ENCODE results near the gene VWDE. TPM values are rescaled to one million over a fixed set of nuclear protein-coding genes. Genes with fewer than 3 reads are reported as not detected.

The VWDE gene
- total RNA-seq, 1 donor from 2014 or later = 1.2 TPM

GRCh38 chr7:12350971-12351370 lies 52.7 kb downstream of the VWDE start:
- FAIRE-seq = no peak
- no peak for DNase-seq (ENCODE audit: low spot score in 2 of 2)

GRCh38 chr7:12337095-12337494 lies 66.6 kb downstream of the VWDE start:
- FAIRE-seq = no peak
- DNase-seq (ENCODE audit: low spot score in 2 of 2) = no peak

- FAIRE-seq = no peak
- no peak for DNase-seq (ENCODE audit: low spot score in 2 of 2)
Observed at GRCh38 chr7:12328888-12329770, 74.5 kb downstream of the VWDE start.

GRCh38 chr7:12327922-12328321 lies 75.7 kb downstream of the VWDE start:
- FAIRE-seq (no peak), DNase-seq (ENCODE audit: low spot score in 2 of 2) (no peak)

GRCh38 chr7:12325646-12326045 lies 78.0 kb downstream of the VWDE start:
- FAIRE-seq (no peak), DNase-seq (ENCODE audit: low spot score in 2 of 2) (no peak)

- no peak for DNase-seq (ENCODE audit: low spot score in 2 of 2)
- FAIRE-seq = no peak
Observed at GRCh38 chr7:12323415-12323814, 80.2 kb downstream of the VWDE start.

- FAIRE-seq = no peak
- DNase-seq (ENCODE audit: low spot score in 2 of 2) = no peak
Observed at GRCh38 chr7:12322903-12323300, 80.8 kb downstream of the VWDE start.

- peak in 1 of 2 donors; percentile 5 for DNase-seq (ENCODE audit: low spot score in 2 of 2)
- FAIRE-seq = peak; percentile 81
Observed at GRCh38 chr7:12322284-12322902, 81.3 kb downstream of the VWDE start.

GRCh38 chr7:12320987-12321647 lies 82.5 kb downstream of the VWDE start:
- DNase-seq (ENCODE audit: low spot score in 2 of 2) (no peak), FAIRE-seq (no peak)

GRCh38 chr7:12320241-12320986 lies 83.3 kb downstream of the VWDE start:
- FAIRE-seq (no peak), DNase-seq (ENCODE audit: low spot score in 2 of 2) (no peak)

GRCh38 chr7:12317675-12318074 lies 86.0 kb downstream of the VWDE start:
- FAIRE-seq (no peak), DNase-seq (ENCODE audit: low spot score in 2 of 2) (no peak)

GRCh38 chr7:12316925-12317324 lies 86.7 kb downstream of the VWDE start:
- DNase-seq (ENCODE audit: low spot score in 2 of 2) (no peak), FAIRE-seq (no peak)

GRCh38 chr7:12315049-12315448 lies 88.6 kb downstream of the VWDE start:
- FAIRE-seq = no peak
- DNase-seq (ENCODE audit: low spot score in 2 of 2) = no peak

- DNase-seq (ENCODE audit: low spot score in 2 of 2) (no peak), FAIRE-seq (no peak)
Observed at GRCh38 chr7:12314199-12314598, 89.5 kb downstream of the VWDE start.

GRCh38 chr7:12305502-12305901 lies 98.2 kb downstream of the VWDE start:
- FAIRE-seq (no peak), DNase-seq (ENCODE audit: low spot score in 2 of 2) (no peak)

GRCh38 chr7:12303495-12303894 lies 100.2 kb downstream of the VWDE start:
- DNase-seq (ENCODE audit: low spot score in 2 of 2) (no peak), FAIRE-seq (no peak)

- DNase-seq (ENCODE audit: low spot score in 2 of 2) (no peak), FAIRE-seq (no peak)
Observed at GRCh38 chr7:12303062-12303461, 100.6 kb downstream of the VWDE start.

- FAIRE-seq (no peak), DNase-seq (ENCODE audit: low spot score in 2 of 2) (no peak)
Observed at GRCh38 chr7:12300415-12300814, 103.2 kb downstream of the VWDE start.

GRCh38 chr7:12299367-12299766 lies 104.3 kb downstream of the VWDE start:
- DNase-seq (ENCODE audit: low spot score in 2 of 2) = no peak
- FAIRE-seq = no peak

GRCh38 chr7:12297283-12298108 lies 106.2 kb downstream of the VWDE start:
- DNase-seq (ENCODE audit: low spot score in 2 of 2) (no peak), FAIRE-seq (no peak)

Data from frontal cortex (tissue), 4 donors.